Stimulated activated naive CD4-positive, alpha-beta T cell (primary cell): Measurements from ENCODE around the gene ZFC3H1.
"Not testable (repeated sequence)": the region's sequence is repeated elsewhere in the genome, so short reads cannot be mapped to it uniquely, and the experiment has no call there.

Experiments
- DNase-seq, 6 experiments: peaks; one replicate each; lab custom pipeline; 2025; lab: John Stamatoyannopoulos, UW

Gene ZFC3H1, protein sequence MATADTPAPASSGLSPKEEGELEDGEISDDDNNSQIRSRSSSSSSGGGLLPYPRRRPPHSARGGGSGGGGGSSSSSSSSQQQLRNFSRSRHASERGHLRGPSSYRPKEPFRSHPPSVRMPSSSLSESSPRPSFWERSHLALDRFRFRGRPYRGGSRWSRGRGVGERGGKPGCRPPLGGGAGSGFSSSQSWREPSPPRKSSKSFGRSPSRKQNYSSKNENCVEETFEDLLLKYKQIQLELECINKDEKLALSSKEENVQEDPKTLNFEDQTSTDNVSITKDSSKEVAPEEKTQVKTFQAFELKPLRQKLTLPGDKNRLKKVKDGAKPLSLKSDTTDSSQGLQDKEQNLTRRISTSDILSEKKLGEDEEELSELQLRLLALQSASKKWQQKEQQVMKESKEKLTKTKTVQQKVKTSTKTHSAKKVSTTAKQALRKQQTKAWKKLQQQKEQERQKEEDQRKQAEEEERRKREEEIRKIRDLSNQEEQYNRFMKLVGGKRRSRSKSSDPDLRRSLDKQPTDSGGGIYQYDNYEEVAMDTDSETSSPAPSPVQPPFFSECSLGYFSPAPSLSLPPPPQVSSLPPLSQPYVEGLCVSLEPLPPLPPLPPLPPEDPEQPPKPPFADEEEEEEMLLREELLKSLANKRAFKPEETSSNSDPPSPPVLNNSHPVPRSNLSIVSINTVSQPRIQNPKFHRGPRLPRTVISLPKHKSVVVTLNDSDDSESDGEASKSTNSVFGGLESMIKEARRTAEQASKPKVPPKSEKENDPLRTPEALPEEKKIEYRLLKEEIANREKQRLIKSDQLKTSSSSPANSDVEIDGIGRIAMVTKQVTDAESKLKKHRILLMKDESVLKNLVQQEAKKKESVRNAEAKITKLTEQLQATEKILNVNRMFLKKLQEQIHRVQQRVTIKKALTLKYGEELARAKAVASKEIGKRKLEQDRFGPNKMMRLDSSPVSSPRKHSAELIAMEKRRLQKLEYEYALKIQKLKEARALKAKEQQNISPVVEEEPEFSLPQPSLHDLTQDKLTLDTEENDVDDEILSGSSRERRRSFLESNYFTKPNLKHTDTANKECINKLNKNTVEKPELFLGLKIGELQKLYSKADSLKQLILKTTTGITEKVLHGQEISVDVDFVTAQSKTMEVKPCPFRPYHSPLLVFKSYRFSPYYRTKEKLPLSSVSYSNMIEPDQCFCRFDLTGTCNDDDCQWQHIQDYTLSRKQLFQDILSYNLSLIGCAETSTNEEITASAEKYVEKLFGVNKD (N-terminal part only)

DNA sequence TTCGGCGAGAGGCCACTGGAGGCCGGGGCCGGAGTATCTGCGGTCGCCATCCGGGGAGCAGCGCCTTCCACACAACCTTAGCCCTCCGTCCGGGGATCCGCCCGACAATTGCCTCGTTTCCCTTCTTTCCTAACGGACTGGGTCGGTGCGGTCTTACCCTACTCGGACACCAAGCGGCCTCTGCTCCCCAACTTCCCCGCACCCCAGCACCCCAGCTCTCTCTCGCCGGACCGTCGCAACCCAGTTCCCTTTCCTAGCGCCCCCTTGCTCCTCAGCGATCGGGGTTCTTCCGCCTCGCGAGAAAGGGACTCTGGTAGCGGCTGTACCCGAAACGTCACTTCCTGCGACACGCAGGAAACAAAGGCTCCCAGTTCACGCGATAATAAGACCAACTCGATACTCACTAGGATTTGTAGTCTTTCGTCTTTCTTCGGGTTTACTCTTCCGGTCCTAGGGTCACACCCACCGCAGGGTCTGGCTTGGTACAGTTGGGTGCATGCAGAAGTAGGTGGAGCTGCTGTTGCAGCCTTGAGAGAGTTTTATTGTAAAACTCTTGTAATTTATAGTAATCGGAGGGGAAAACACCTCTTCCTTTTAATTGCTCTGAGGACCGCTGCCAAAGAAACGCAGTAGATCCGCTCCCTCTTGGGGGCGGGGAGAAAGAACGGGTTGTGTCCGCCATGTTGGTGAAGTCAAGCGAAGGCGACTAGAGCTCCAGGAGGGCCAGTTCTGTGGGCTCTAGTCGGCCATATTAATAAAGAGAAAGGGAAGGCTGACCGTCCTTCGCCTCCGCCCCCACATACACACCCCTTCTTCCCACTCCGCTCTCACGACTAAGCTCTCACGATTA, at the start of gene ZFC3H1, which contains the start of gene THAP2:
ZFC3H1 (minus strand) TSS at position 288 of the 850 bp plus-strand sequence; CDS start at position 50, 238 bp downstream.
THAP2 (plus strand) TSS at position 741 of the 850 bp plus-strand sequence. CDS start 209 bp downstream, outside the sequence.
- peak; percentile 87 to 96 (median 93) for DNase-seq

DNA sequence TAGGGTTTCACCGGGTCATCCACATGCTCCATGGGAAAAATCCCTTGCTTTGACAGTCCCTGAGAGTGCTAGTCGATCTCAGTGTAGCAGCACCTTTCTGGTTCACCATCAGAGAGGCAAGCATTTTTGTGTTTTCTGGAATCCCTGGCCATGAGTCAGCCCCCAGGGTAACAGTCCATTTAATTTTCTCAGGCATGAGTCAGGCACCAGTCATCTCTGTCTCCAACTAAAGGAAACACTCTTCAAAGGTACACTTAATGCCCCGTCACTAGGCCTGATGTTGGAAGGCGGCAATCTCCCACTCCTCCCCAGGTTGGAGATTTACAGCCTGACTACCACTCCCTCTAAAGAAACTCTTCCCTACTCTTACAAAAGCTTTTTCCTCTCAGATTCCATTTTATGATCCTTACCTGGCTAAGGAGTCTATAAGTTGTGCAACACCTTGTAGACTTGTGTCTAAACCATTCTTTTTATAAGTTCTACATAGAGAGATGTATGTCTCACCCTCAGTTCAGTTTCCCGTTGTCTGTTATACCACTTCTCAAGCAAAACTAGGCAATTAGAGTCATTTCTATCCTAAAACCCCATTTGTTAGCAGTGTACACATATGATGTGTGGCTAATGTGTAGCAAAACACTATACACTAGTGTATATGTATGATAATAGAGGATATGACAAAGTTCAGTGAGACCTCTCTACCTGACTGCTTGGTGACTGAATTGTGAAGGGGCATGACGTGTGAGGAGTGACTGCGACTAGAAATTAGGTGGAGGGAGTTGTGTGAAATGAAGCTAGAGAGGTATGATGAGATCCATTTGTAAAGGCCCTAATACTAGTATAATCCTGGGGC, 46.9 kb upstream of the ZFC3H1 start:
- no peak for DNase-seq

DNA sequence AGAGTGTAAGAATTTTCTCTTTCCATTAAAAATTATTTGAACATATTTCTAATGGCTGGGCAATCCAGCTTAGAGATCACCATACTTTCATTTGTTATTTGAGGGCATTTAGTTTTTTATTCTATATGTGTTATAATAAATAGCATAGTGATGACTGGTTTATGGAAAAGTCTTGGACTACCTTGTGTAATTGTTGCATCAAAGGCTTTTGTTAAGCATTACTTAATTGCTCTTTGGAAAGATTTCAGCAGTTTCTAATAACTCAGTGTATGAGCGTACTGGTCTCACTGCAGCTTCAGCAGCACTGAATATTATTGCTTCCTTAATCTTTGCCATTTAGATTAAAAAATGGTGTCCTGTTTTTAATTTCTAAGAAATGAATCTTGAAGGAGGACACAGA, 45.0 kb upstream of the ZFC3H1 start:
- DNase-seq: no peak

DNA sequence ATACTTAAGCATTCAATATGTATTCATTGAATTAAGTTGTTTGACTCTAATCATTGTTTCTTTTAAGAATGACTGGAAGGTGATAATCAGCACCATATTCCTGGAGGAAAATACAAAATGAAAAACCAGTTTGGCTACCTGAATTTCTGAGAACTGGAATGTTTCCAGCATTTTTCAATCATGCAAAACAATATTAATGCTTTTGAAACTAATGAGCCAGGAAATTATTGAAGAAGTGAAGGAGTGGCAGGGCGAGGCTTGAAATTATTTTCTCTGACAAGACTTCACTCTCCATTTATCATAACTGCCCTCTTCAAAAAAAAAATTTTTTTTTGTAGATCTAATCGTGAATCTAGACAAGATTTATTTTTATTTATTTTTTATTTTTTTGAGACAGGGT, 41.3 kb upstream of the ZFC3H1 start:
- DNase-seq: no peak

DNA sequence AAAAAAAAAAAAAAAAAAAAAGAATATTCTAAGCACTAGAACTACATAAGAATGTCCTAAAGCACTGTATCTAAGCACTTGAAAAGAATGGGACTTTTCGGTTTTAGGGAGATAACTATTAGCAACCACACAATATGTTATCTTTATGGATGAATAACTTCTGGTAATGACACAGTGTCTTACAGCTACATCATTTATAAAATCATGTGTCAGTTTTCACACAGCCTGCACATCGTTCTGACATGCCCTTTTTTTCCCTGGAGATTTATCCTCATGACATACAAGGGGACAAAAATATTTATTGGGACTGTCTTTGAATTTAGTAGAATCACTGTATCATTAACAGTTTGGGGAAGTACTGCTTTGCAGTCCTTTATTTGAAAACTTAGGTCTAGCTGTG, 39.6 kb upstream of the ZFC3H1 start:
- no peak for DNase-seq

DNA sequence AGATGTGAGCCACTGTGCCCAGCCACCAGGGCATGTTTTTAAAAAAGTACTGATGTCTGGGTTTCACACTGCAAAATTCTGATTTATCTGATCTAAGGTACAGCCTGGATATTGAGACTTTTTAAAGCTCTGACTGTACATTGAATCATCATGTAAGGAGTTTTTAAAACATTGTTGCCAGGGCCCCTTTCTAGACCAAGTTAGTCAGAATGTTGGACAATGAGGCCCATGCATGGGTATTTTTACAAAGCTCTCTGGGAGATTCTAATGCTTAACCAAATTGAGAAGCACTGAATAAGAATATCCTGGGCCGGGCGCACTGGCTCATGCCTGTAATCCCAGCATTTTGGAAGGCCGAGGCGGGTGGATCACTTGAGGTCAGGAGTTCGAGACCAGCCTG, 38.9 kb upstream of the ZFC3H1 start:
- DNase-seq: no peak

DNA sequence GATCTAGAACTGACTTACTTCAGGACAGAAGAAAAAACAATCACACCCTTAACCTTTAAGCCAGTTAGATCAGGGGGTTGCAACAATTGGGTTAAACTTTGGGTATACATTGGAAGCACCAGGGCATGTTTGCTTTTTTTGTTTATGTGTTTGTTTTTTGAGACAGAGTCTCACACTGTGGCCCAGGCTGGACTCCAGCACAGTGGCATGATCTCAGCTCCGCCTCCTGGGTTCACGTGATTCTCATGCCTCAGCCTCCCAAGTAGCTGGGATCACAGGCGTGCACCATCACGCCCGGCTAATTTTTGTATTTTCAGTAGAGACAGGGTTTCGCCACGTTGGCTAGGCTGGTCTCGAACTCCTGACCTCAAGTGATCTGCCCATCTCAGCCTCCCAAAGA, 38.5 kb upstream of the ZFC3H1 start:
- DNase-seq: not testable (repeated sequence)

DNA sequence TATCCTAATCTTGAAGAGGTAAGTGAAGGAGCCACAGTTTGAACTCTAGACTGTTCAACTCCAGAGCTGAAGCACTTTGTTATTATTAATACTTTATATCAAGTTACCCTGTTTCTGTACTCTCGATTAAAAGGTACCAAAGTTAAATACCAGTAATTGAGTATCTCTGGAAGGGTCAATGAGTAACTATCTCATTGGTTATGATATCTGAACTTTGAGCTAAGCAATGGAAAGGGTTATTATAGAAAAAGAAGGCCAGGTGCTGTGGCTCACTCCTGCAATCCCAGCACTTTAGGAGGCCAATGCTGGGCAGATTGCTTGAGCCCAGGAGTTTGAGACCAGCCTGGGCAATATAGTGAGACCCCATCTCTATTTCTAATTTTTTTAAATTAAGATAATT, 32.1 kb upstream of the ZFC3H1 start:
- DNase-seq: no peak

DNA sequence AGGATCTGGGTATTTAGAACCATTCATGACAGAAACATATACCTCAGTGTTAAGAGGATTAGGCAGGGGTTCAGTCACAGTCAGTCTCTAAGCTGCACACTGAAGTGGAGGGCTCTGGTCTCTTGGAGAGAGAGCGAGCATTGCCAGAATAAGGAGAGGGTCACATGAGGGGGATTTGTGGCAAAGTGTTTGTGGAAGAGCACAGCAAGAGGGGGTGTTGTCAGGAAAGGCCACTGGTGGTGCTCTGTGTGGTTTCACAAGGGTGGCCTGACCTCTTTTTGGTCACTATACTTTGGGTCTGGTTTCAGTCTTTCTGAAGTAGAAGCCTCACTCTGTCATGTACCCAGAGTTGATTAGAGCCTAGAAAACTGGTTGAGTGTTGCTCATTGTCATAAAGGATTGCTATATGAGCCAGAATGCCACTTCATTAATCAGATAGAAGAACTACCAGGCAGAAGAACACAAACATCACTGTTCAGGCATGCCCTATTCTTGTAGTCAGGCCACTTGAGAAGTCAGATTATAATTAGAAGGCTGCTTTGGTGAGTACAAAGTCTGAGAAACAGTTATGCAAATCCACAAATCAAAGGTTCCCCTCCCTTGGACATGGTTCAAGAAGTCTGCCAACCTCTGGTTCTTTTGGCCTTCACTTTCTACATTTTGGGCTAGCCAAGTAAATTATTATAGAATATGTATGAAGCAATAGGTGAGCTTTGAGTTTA, 30.6 kb upstream of the ZFC3H1 start:
- DNase-seq: no peak

DNA sequence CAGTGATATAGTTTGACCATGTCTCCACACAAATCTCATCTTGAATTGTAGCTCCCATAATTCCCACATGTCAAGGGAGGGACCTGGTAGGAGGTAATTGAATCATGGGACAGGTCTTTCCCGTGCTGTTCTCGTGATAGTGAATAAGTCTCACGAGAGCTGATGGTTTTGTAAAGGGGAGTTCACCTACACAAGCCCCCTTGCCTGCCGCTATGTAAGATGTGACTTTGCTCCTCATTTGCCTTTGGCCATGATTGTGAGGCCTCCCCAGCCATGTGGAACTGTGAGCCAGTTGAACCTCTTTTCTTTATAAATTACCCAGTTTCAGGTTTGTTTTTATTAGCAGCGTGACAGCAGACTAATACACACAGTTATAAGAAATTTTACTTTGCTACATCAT, 30.0 kb upstream of the ZFC3H1 start:
- not testable (repeated sequence) for DNase-seq

DNA sequence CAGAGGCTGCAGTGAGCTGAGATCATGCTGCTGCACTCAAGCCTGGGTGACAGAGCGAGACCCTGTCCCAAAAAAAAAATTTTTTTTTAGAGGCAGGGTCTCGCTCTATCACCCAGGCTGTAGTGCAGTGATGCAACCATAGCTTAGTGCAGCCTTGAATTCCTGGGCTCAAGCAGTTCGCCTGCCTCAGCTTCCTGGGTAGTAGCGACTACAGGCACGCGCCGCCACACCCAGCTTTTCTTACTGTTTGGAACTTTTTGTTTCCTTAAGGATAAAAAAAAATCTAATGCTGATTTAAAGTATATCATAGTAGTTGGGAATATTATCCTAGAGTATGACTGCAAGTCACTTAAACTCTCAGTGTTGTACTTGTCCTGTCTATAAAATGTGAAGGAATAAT, 29.5 kb upstream of the ZFC3H1 start:
- no peak for DNase-seq

DNA sequence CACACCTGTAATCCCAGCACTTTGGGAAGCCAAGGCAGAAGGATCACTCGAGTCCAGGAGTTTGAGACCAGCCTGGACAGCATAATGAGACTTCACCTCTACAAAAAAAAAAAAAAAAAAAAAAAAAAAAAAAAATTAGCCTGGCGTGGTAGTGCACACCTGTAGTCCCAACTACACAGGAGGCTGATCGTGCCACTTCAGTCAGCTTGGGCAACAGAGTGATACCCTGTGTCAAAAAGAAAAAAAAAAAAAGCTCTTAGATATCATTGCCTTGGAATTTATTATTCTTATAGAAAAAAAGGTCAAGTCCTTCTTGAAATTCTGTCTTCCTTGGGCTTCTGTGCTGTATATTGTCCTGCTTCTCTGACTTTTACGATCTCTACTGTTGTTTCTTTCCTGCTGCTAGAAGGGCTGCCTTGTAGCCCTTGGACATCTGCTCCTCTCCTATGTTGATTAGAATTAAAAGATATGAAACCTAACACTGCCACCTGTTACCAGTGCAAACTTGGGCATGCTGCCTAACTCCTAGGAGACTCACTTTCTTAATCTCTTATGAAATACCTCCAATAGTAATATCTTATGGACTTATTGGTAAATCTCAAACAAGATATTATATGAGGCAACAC, 28.0 kb upstream of the ZFC3H1 start:
- no peak for DNase-seq

DNA sequence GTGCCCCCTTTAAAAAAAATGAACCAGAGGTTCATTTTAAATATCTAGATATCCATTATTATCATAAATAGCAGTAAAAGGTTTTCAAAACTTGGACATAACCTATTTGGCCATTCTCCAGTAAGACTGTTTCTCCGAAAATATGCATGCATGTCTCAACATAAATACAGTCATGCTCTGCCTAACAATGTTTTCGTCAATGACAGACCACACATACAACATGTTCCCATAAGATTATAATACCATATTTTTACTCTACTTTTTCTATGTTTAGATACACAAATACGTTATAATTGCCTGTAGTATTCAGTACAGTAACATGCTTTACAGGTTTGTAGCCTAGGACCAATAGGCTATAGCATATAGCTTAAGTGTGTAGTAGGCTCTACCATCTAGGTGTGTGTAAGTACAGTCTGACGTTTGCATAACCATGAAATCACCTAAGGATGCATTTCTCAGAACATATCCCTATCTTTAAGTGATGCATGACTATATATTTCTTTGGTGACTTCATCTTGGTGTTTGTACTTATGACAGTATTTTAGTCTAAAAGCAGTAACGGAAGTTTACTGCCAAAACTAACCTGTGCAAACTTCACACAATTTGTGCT, 25.4 kb upstream of the ZFC3H1 start:
- no peak for DNase-seq

DNA sequence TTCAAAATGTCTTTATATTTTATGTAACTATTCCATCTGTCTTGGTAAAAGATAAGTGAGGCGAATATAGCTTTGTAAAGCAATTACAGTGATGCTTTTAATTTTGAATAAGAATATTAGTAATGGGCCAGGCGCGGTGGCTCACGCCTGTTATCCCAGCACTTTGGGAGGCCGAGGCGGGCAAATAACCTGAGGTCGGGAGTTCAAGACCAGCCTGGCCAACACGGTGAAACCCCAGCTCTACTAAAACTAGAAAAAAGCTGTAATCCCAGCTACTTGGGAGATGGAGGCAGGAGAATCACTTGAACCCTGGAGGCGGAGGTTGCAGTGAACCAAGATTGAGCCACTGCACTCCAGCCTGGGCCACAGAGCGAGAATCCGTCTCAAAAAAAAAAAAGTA, 23.5 kb upstream of the ZFC3H1 start:
- DNase-seq: not testable (repeated sequence)

DNA sequence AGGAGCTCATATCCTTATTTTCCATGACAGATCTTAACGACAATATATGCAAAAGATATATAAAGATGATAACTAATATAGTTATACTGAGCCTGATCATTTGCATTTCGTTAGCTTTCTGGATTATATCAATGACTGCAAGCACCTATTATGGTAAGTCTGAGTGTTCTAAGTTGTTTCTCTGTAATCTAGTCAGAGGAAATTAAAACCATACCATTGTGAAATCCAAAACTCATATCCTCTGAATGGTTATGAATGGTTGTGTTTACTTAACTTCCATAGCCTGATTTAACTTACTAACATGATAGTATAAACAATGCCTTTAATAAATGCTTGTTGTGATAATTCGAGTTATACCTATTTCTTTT, 23.0 kb upstream of the ZFC3H1 start:
- DNase-seq: no peak

DNA sequence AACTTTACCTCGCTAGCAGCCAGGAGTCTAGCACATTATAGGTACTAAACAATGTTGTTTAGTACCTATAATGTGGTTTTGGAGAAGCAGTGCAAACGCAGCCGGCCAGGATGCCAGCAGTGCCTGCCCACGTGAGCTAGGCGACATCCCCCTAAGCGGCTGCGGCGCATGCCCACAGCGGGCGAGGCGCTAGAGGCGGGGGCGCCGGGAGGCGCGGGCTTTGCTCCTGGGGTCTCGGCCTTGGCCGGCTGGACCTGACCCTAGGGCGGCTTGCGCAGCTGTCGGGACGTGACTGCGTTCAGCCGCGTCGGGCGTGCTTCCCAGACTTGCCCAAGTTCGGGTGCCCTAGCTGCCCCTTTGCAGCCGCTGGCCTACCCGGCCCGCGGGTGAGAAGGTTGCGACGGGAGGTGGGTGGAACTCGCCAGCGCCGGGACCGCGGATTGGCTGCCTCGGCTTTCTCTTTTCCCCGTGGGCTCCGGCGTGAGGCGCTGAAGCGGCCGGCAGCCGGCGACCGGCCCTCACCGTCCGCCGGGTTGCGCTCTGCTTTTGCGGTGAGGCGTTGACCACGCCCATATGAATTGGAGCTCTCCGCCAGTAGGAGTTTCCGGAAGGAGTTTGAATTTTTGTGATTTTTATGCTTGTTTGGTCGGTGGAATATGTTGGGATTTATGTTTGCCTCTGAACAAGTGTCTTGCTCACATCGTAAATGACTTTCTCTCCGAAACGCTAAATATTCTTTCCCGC, 22.4 kb upstream of the ZFC3H1 start, which contains the start of gene TMEM19:
TMEM19 (plus strand) TSS at position 169 of the 744 bp plus-strand sequence. CDS start 599 bp downstream, outside the sequence.
- peak; percentile 69 to 94 (median 81) for DNase-seq

DNA sequence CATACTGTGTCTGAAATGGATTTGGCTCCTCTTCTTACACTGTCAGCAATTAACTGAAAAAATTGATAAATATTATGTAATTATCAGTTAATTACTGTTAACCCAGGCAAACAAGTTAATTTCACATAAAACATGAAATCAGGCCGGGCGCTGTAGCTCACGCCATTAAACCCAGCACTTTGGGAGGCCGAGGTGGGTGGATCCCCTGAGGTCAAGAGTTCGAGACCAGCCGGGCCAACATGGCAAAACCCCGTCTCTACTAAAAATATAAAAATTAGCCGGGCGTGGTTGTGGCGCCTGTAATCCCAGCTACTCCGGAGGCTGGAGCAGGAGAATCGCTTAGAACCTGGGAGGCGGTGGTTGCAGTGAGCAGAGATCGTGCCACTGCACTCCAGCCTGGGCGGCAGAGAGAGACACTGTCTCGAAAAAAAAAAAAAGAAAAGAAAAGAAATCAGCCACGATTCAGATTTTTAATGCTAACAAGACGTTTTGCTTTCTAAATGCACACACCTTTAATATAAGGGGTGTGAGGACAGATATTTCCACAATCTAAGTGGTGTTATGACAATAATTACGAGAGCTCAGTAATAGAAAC, 21.8 kb upstream of the ZFC3H1 start:
- peak in 1 of 6 experiments; percentile 14 for DNase-seq
